ENCODE measurements around the gene MED10.

MED10 gene

GRCh38 chr5:6411141-6411540 lies 32.8 kb upstream of the MED10 start:
- Histone ChIP-seq H3K4me1 (ENCODE audit: control insufficient read depth, insufficient read depth, low read length, poor library complexity, severe bottlenecking) (no peaks in the 10 kb centered on the region), H3K27me3 (replicated peaks; ENCODE audit: control insufficient read depth, insufficient read depth, low read length, poor library complexity, severe bottlenecking) (no peaks in the 10 kb centered on the region), H3K27ac (ENCODE audit: insufficient read depth, low read length, poor library complexity, severe bottlenecking) (no peak overlapping the region), H3K36me3 (ENCODE audit: control insufficient read depth, insufficient read depth, low read length) (no peaks in the 10 kb centered on the region), H3K9me3 (ENCODE audit: control insufficient read depth, low read length) (no peaks in the 10 kb centered on the region), H3K4me3 (ENCODE audit: insufficient read depth, low read depth, low read length, poor library complexity, severe bottlenecking) (no peak overlapping the region)
- no peak for DNase-seq

GRCh38 chr5:6410421-6410820 lies 32.1 kb upstream of the MED10 start:
- no peak overlapping the region for H3K4me3 ChIP-seq (ENCODE audit: insufficient read depth, low read depth, low read length, poor library complexity, severe bottlenecking)
- no peak for DNase-seq
- H3K4me1 ChIP-seq (ENCODE audit: control insufficient read depth, insufficient read depth, low read length, poor library complexity, severe bottlenecking), result no peaks in the 10 kb centered on the region
- no peak overlapping the region for H3K27ac ChIP-seq (ENCODE audit: insufficient read depth, low read length, poor library complexity, severe bottlenecking)
- no peaks in the 10 kb centered on the region for H3K27me3 ChIP-seq (replicated peaks; ENCODE audit: control insufficient read depth, insufficient read depth, low read length, poor library complexity, severe bottlenecking)
- no peaks in the 10 kb centered on the region for H3K9me3 ChIP-seq (ENCODE audit: control insufficient read depth, low read length)
- H3K36me3 ChIP-seq (ENCODE audit: control insufficient read depth, insufficient read depth, low read length), result no peaks in the 10 kb centered on the region

- no peak overlapping the region for H3K4me3 ChIP-seq (ENCODE audit: insufficient read depth, low read depth, low read length, poor library complexity, severe bottlenecking)
- no peaks in the 10 kb centered on the region for H3K27me3 ChIP-seq (replicated peaks; ENCODE audit: control insufficient read depth, insufficient read depth, low read length, poor library complexity, severe bottlenecking)
- no peak for DNase-seq
- no peak overlapping the region for H3K27ac ChIP-seq (ENCODE audit: insufficient read depth, low read length, poor library complexity, severe bottlenecking)
- H3K9me3 ChIP-seq (ENCODE audit: control insufficient read depth, low read length), result no peaks in the 10 kb centered on the region
- H3K4me1 ChIP-seq (ENCODE audit: control insufficient read depth, insufficient read depth, low read length, poor library complexity, severe bottlenecking), result no peaks in the 10 kb centered on the region
- no peaks in the 10 kb centered on the region for H3K36me3 ChIP-seq (ENCODE audit: control insufficient read depth, insufficient read depth, low read length)
Measured at GRCh38 chr5:6408627-6409446, 30.5 kb upstream of the MED10 start.

- H3K9me3 ChIP-seq (ENCODE audit: control insufficient read depth, low read length), result no peaks in the 10 kb centered on the region
- H3K4me3 ChIP-seq (ENCODE audit: insufficient read depth, low read depth, low read length, poor library complexity, severe bottlenecking), result no peak overlapping the region
- no peak for DNase-seq
- no peaks in the 10 kb centered on the region for H3K4me1 ChIP-seq (ENCODE audit: control insufficient read depth, insufficient read depth, low read length, poor library complexity, severe bottlenecking)
- H3K27ac ChIP-seq (ENCODE audit: insufficient read depth, low read length, poor library complexity, severe bottlenecking), result no peak overlapping the region
- no peaks in the 10 kb centered on the region for H3K27me3 ChIP-seq (replicated peaks; ENCODE audit: control insufficient read depth, insufficient read depth, low read length, poor library complexity, severe bottlenecking)
- H3K36me3 ChIP-seq (ENCODE audit: control insufficient read depth, insufficient read depth, low read length), result no peaks in the 10 kb centered on the region
Measured at GRCh38 chr5:6408260-6408596, 29.9 kb upstream of the MED10 start.

- Histone ChIP-seq H3K4me3 (ENCODE audit: insufficient read depth, low read depth, low read length, poor library complexity, severe bottlenecking) (no peak overlapping the region), H3K4me1 (ENCODE audit: control insufficient read depth, insufficient read depth, low read length, poor library complexity, severe bottlenecking) (no peaks in the 10 kb centered on the region), H3K27me3 (replicated peaks; ENCODE audit: control insufficient read depth, insufficient read depth, low read length, poor library complexity, severe bottlenecking) (no peaks in the 10 kb centered on the region), H3K9me3 (ENCODE audit: control insufficient read depth, low read length) (no peaks in the 10 kb centered on the region), H3K27ac (ENCODE audit: insufficient read depth, low read length, poor library complexity, severe bottlenecking) (no peak overlapping the region), H3K36me3 (ENCODE audit: control insufficient read depth, insufficient read depth, low read length) (no peaks in the 10 kb centered on the region)
- no peak for DNase-seq
Measured at GRCh38 chr5:6407558-6408259, 29.4 kb upstream of the MED10 start.

- Histone ChIP-seq H3K27me3 (replicated peaks; ENCODE audit: control insufficient read depth, insufficient read depth, low read length, poor library complexity, severe bottlenecking) (no peaks in the 10 kb centered on the region), H3K36me3 (ENCODE audit: control insufficient read depth, insufficient read depth, low read length) (no peaks in the 10 kb centered on the region), H3K4me3 (ENCODE audit: insufficient read depth, low read depth, low read length, poor library complexity, severe bottlenecking) (no peak overlapping the region), H3K4me1 (ENCODE audit: control insufficient read depth, insufficient read depth, low read length, poor library complexity, severe bottlenecking) (no peaks in the 10 kb centered on the region), H3K27ac (ENCODE audit: insufficient read depth, low read length, poor library complexity, severe bottlenecking) (no peak overlapping the region), H3K9me3 (ENCODE audit: control insufficient read depth, low read length) (no peaks in the 10 kb centered on the region)
- no peak for DNase-seq
Measured at GRCh38 chr5:6405591-6405990, 27.2 kb upstream of the MED10 start.

DNA sequence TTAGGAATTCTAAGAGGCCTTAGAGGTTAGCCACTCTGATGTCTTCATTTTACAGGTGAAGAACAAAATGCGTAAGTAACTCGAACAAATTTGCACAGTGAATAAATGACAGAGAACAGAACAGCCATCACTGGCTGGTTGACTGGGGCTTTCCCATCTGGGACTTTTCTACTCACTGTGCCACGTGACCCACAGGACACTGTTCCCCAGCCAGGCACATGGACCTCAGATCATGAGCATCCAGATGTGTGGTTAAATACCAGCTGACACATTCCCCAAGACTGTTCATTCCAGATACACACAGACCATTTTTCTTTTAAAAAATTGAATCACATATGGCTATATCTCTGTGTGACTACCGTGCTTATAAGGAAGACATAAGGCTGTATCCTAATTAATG lies 25.8 kb upstream of the MED10 start:
- Histone ChIP-seq H3K4me1 (ENCODE audit: control insufficient read depth, insufficient read depth, low read length, poor library complexity, severe bottlenecking) (no peaks in the 10 kb centered on the region), H3K36me3 (ENCODE audit: control insufficient read depth, insufficient read depth, low read length) (no peaks in the 10 kb centered on the region), H3K27ac (ENCODE audit: insufficient read depth, low read length, poor library complexity, severe bottlenecking) (no peak overlapping the region), H3K27me3 (replicated peaks; ENCODE audit: control insufficient read depth, insufficient read depth, low read length, poor library complexity, severe bottlenecking) (no peaks in the 10 kb centered on the region), H3K4me3 (ENCODE audit: insufficient read depth, low read depth, low read length, poor library complexity, severe bottlenecking) (no peak overlapping the region), H3K9me3 (ENCODE audit: control insufficient read depth, low read length) (no peaks in the 10 kb centered on the region)
- DNase-seq, result no peak

DNA sequence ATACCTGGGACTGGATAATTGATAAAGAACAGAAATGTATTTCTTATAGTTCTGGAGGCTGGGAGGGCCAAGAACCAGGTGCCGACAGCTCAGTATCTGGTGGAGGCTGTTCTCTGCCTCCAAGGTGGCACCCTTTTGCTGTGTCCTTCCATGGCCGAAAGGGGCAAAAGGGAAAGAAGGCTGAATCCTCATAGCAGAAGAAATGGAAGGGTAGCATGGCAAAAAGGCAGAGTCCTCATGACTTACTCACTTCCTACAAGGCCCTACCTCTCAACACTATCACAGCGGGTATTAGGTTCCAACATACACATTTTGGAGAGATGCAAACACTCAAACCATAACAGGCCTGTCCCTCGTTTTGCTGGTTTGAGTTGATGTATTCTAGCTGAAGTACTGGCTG lies 25.1 kb upstream of the MED10 start:
- Histone ChIP-seq H3K27me3 (replicated peaks; ENCODE audit: control insufficient read depth, insufficient read depth, low read length, poor library complexity, severe bottlenecking) (no peaks in the 10 kb centered on the region), H3K4me1 (ENCODE audit: control insufficient read depth, insufficient read depth, low read length, poor library complexity, severe bottlenecking) (no peaks in the 10 kb centered on the region), H3K27ac (ENCODE audit: insufficient read depth, low read length, poor library complexity, severe bottlenecking) (no peak overlapping the region), H3K4me3 (ENCODE audit: insufficient read depth, low read depth, low read length, poor library complexity, severe bottlenecking) (no peak overlapping the region), H3K36me3 (ENCODE audit: control insufficient read depth, insufficient read depth, low read length) (no peaks in the 10 kb centered on the region), H3K9me3 (ENCODE audit: control insufficient read depth, low read length) (no peaks in the 10 kb centered on the region)
- no peak for DNase-seq

- no peaks in the 10 kb centered on the region for H3K36me3 ChIP-seq (ENCODE audit: control insufficient read depth, insufficient read depth, low read length)
- H3K27ac ChIP-seq (ENCODE audit: insufficient read depth, low read length, poor library complexity, severe bottlenecking), result no peak overlapping the region
- H3K4me3 ChIP-seq (ENCODE audit: insufficient read depth, low read depth, low read length, poor library complexity, severe bottlenecking), result no peak overlapping the region
- H3K27me3 ChIP-seq (replicated peaks; ENCODE audit: control insufficient read depth, insufficient read depth, low read length, poor library complexity, severe bottlenecking), result no peaks in the 10 kb centered on the region
- H3K4me1 ChIP-seq (ENCODE audit: control insufficient read depth, insufficient read depth, low read length, poor library complexity, severe bottlenecking), result no peaks in the 10 kb centered on the region
- DNase-seq, result no peak
- no peaks in the 10 kb centered on the region for H3K9me3 ChIP-seq (ENCODE audit: control insufficient read depth, low read length)
Measured at GRCh38 chr5:6402939-6403338, 24.6 kb upstream of the MED10 start.

GRCh38 chr5:6401410-6401809 lies 23.1 kb upstream of the MED10 start:
- no peak for DNase-seq
- H3K27ac ChIP-seq (ENCODE audit: insufficient read depth, low read length, poor library complexity, severe bottlenecking), result no peak overlapping the region
- no peaks in the 10 kb centered on the region for H3K9me3 ChIP-seq (ENCODE audit: control insufficient read depth, low read length)
- no peak overlapping the region for H3K4me3 ChIP-seq (ENCODE audit: insufficient read depth, low read depth, low read length, poor library complexity, severe bottlenecking)
- no peaks in the 10 kb centered on the region for H3K4me1 ChIP-seq (ENCODE audit: control insufficient read depth, insufficient read depth, low read length, poor library complexity, severe bottlenecking)
- H3K27me3 ChIP-seq (replicated peaks; ENCODE audit: control insufficient read depth, insufficient read depth, low read length, poor library complexity, severe bottlenecking), result no peaks in the 10 kb centered on the region
- H3K36me3 ChIP-seq (ENCODE audit: control insufficient read depth, insufficient read depth, low read length), result no peaks in the 10 kb centered on the region
